ENCODE data around the gene SALL3. TPM values are rescaled to one million over a fixed set of nuclear protein-coding genes. Genes with fewer than 3 reads are reported as not detected.

The SALL3 gene
- total and polyA plus RNA-seq, 2 of the 13 experiments (the other 11 are each of a cell fraction or from before 2014, with no cell fraction given) = not detected

GRCh38 chr18:78981989-78982620 is 2.5 kb downstream of the SALL3 start:
- peaks cover 0 to 9% of the 10 kb centered on the region in 2 experiments for H3K27me3 ChIP-seq (ENCODE audit: control insufficient read depth in 1 of 2, insufficient read depth in 2 of 2, low read length in 2 of 2)
- POLR2A ChIA-PET = no interaction called here
- no peak overlapping the region for H3K4me2 ChIP-seq (ENCODE audit: low read depth, low read length)
- BruUV-seq (replicated peaks) = no TSS peak
- H3K4me1 ChIP-seq (ENCODE audit: insufficient read depth, low read length) = no peaks in the 10 kb centered on the region
- H3K36me3 ChIP-seq (replicated peaks in 1 of 2; ENCODE audit: control insufficient read depth in 1 of 2, insufficient read depth in 2 of 2, low read length in 2 of 2) = no peaks in the 10 kb centered on the region
- H3K27ac ChIP-seq (ENCODE audit: extremely low read length, insufficient read depth, low read length) = no peak overlapping the region
- no peaks in the 10 kb centered on the region for H4K20me1 ChIP-seq (ENCODE audit: insufficient read depth, low read length)
- 18% methylated on average over 14 of the region's 14 CpGs for WGBS (ENCODE audit: low lambda C conversion rate)
- ATAC-seq (no peak), FAIRE-seq (no peak), DNase-seq (ENCODE audit: low spot score) (no peak)
- H3K4me3 ChIP-seq (replicated peaks in 1 of 3; ENCODE audit: insufficient read depth in 1 of 3, low read depth in 2 of 3, low read length in 3 of 3) = no peak overlapping the region
- no peak overlapping the region for H2AFZ ChIP-seq (ENCODE audit: low read length)
- TF ChIP-seq ZBTB43 (CRISPR knock-in tag; conservative IDR thresholded peaks at IDR 0.05) = no peak
- no peak for TF ChIP-seq REXO4 (CRISPR knock-in tag; IDR thresholded peaks at IDR 0.05; ENCODE audit: borderline replicate concordance)
- TF ChIP-seq U2AF1 (optimal IDR thresholded peaks at IDR 0.05; ENCODE audit: low read depth, low read length) = no peak
- TF ChIP-seq NFE2L2 (IDR thresholded peaks at IDR 0.05; ENCODE audit: low read length) = no peak
- TF ChIP-seq MAX (IDR thresholded peaks at IDR 0.05) = no peak
- TF ChIP-seq NR1H2 (CRISPR knock-in tag; IDR thresholded peaks at IDR 0.05; ENCODE audit: borderline replicate concordance, low read depth) = no peak
- TF ChIP-seq ZNF75D (CRISPR knock-in tag; IDR thresholded peaks at IDR 0.05; ENCODE audit: borderline replicate concordance) = no peak
- TF ChIP-seq GTF2F1 (IDR thresholded peaks at IDR 0.05; ENCODE audit: low read length) = no peak
- TF ChIP-seq ARNTL (CRISPR knock-in tag; IDR thresholded peaks at IDR 0.05) = no peak
- no peak for TF ChIP-seq SIX4 (CRISPR knock-in tag; IDR thresholded peaks at IDR 0.05)
- no peak for TF ChIP-seq NFRKB (IDR thresholded peaks at IDR 0.05)
- no peak for TF ChIP-seq ISX (CRISPR knock-in tag; conservative IDR thresholded peaks at IDR 0.05)
- no peak for TF ChIP-seq GTF3A (CRISPR knock-in tag; conservative IDR thresholded peaks at IDR 0.05)
- no peak for TF ChIP-seq SP1 (IDR thresholded peaks at IDR 0.05)
- TF ChIP-seq SP1 (CRISPR knock-in tag; IDR thresholded peaks at IDR 0.05) = no peak
- TF ChIP-seq ZSCAN12 (CRISPR knock-in tag; IDR thresholded peaks at IDR 0.05) = no peak
- CTCF ChIA-PET (ENCODE audit: low intra/inter-chr PET ratio, low total read pairs) = no interaction called here
- H3K9ac ChIP-seq (ENCODE audit: insufficient read depth, low read depth, low read length) = no peak overlapping the region
- no peaks in the 10 kb centered on the region for H3K79me2 ChIP-seq (ENCODE audit: insufficient read depth, low read length)
- intact Hi-C loops (cut with micrococcal nuclease; ENCODE audit: unreplicated experiment) (no loop called here), in situ Hi-C loops (cut with HindIII; ENCODE audit: extremely low pct_ligation_motif_present, low pct_unique_long_range_greater_than_20kb) (loop anchor here (10.0 to 25.0 kb wide), 3 partner anchors 320 to 1217 kb away; no protein-coding TSS in a partner anchor)
- H3K9me3 ChIP-seq (ENCODE audit: low read length) = no peaks in the 10 kb centered on the region
